Measurements from ENCODE around the gene KIR3DL1.
"Not testable (repeated sequence)": the region's sequence is repeated elsewhere in the genome, so short reads cannot be mapped to it uniquely, and the experiment has no call there.

The KIR3DL1 gene

DNA sequence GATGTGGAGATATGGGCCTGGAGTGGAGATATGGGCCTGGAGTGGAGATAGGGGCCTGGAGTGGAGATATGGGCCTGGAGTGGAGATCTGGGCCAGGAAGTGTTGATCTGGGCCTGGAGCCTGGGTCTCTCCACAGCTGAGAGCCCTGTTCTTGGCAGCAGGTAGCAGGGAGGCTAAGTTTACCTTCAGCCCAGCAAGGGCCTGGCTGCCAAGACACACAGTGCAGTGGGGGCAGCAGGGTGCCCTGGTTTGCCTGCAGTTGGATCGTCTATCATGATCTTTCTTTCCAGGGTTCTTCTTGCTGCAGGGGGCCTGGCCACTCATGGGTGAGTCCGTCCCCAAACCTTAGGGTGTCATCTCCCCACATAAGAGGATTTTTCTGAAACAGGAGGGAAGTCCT lies 34.7 kb downstream of the KIR3DL1 start:
- Histone ChIP-seq H3K4me1 (ENCODE audit: insufficient read depth, poor library complexity, severe bottlenecking) (no peaks in the 10 kb centered on the region), H3K27ac (ENCODE audit: poor library complexity, severe bottlenecking) (no peak overlapping the region), H3K27me3 (ENCODE audit: insufficient read depth, poor library complexity, severe bottlenecking) (no peaks in the 10 kb centered on the region), H3K36me3 (ENCODE audit: low read depth) (no peaks in the 10 kb centered on the region), H3K4me3 (ENCODE audit: severe bottlenecking) (no peak overlapping the region), H3K9me3 (ENCODE audit: severe bottlenecking) (no peaks in the 10 kb centered on the region)
- ATAC-seq (ENCODE audit: low read depth) (no peak), DNase-seq (ENCODE audit: low spot score) (no peak)
- TF ChIP-seq, protein P1, sequence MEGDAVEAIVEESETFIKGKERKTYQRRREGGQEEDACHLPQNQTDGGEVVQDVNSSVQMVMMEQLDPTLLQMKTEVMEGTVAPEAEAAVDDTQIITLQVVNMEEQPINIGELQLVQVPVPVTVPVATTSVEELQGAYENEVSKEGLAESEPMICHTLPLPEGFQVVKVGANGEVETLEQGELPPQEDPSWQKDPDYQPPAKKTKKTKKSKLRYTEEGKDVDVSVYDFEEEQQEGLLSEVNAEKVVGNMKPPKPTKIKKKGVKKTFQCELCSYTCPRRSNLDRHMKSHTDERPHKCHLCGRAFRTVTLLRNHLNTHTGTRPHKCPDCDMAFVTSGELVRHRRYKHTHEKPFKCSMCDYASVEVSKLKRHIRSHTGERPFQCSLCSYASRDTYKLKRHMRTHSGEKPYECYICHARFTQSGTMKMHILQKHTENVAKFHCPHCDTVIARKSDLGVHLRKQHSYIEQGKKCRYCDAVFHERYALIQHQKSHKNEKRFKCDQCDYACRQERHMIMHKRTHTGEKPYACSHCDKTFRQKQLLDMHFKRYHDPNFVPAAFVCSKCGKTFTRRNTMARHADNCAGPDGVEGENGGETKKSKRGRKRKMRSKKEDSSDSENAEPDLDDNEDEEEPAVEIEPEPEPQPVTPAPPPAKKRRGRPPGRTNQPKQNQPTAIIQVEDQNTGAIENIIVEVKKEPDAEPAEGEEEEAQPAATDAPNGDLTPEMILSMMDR (IDR thresholded peaks at IDR 0.05; ENCODE audit: poor library complexity, severe bottlenecking) = no peak

DNA sequence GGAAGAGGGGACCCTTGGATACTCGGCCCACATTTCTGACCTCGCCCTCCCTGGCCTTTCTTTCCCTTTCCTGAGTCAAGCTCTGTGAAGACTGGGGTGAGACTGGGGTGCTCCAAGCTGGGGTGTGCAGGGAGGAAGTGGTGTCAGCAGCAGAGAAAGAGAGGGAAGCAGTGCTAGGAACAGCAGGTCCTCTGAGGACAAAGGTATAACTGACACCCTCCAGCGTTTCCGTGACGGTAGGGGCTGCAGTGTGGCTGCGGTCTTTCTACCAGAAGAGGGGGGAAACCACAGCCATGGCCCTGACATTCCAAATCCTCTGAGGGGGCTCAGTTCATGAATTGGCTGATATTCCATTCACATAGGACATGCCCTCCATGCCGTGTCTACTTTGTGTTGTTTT lies 35.1 kb downstream of the KIR3DL1 start:
- Histone ChIP-seq H3K27ac (ENCODE audit: poor library complexity, severe bottlenecking) (no peak overlapping the region), H3K9me3 (ENCODE audit: severe bottlenecking) (no peaks in the 10 kb centered on the region), H3K4me3 (ENCODE audit: severe bottlenecking) (no peak overlapping the region), H3K36me3 (ENCODE audit: low read depth) (no peaks in the 10 kb centered on the region), H3K4me1 (ENCODE audit: insufficient read depth, poor library complexity, severe bottlenecking) (no peaks in the 10 kb centered on the region), H3K27me3 (ENCODE audit: insufficient read depth, poor library complexity, severe bottlenecking) (no peaks in the 10 kb centered on the region)
- no peak for DNase-seq (ENCODE audit: low spot score)
- TF ChIP-seq, protein P1 (IDR thresholded peaks at IDR 0.05; ENCODE audit: poor library complexity, severe bottlenecking) = no peak
- no peak for ATAC-seq (ENCODE audit: low read depth)

DNA sequence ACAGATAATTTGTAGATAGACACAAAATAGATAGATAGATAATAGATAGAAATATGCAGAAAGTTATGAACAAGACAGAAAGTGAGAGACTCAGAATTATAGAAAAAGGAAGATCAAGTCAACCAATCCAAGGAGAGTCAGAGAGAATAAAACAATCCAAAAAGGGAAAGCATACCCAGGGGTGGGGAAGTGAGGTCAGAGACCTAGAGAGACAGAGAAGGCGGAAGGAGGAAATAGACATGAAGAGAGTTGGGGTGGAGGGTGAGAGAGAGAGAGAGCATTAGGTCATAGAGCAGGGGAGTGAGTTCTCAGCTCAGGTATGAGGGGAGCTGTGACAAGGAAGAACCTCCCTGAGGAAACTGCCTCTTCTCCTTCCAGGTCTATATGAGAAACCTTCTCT lies 39.0 kb downstream of the KIR3DL1 start:
- H3K27ac ChIP-seq (ENCODE audit: poor library complexity, severe bottlenecking); H3K27me3 ChIP-seq (ENCODE audit: insufficient read depth, poor library complexity, severe bottlenecking); H3K9me3 ChIP-seq (ENCODE audit: severe bottlenecking); H3K4me3 ChIP-seq (ENCODE audit: severe bottlenecking); DNase-seq (ENCODE audit: low spot score); ATAC-seq (ENCODE audit: low read depth); H3K36me3 ChIP-seq (ENCODE audit: low read depth); H3K4me1 ChIP-seq (ENCODE audit: insufficient read depth, poor library complexity, severe bottlenecking): not testable (repeated sequence)

DNA sequence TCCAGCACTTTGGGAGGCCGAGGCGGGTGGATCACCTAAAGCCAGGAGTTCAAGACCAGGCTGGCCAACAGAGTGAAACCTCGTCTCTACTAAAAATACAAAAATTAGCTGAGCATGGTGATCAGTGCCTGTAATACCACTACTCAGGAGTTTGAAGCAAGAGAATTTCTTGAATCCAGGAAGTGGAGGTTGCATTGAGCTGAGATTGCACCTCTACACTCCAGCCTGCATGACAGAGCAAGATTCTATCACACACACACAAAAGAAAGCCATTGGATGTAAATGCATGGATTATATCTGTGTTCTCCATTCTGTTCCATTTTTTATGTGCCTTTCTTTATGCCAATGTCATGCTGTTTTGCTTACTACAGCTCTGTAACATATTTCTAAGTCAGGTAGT lies 42.2 kb downstream of the KIR3DL1 start:
- H3K27ac ChIP-seq (ENCODE audit: poor library complexity, severe bottlenecking); ATAC-seq (ENCODE audit: low read depth); DNase-seq (ENCODE audit: low spot score); H3K27me3 ChIP-seq (ENCODE audit: insufficient read depth, poor library complexity, severe bottlenecking); H3K4me1 ChIP-seq (ENCODE audit: insufficient read depth, poor library complexity, severe bottlenecking); H3K4me3 ChIP-seq (ENCODE audit: severe bottlenecking); H3K9me3 ChIP-seq (ENCODE audit: severe bottlenecking); H3K36me3 ChIP-seq (ENCODE audit: low read depth): not testable (repeated sequence)

DNA sequence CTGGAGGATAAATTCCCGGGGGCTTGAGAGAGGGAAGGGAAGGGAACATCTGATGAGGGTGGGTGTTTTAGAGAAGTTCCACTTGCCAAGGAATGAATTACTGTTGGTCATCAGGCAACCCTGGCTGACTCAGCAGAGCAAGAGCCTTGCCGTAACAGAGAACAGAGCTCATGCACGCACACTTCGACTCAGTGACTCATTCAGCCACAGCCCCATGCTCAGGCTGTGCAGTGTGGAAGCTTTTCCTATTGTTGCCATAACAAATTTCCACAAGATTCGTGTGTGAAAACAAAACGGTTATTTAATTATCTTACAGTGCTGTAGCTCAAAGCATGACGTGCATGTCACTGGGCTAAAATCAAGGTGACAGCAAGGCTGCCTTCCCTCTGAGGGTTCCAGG lies 43.2 kb downstream of the KIR3DL1 start:
- H3K27ac ChIP-seq (ENCODE audit: poor library complexity, severe bottlenecking); H3K4me1 ChIP-seq (ENCODE audit: insufficient read depth, poor library complexity, severe bottlenecking); H3K9me3 ChIP-seq (ENCODE audit: severe bottlenecking); H3K36me3 ChIP-seq (ENCODE audit: low read depth); H3K27me3 ChIP-seq (ENCODE audit: insufficient read depth, poor library complexity, severe bottlenecking); DNase-seq (ENCODE audit: low spot score); H3K4me3 ChIP-seq (ENCODE audit: severe bottlenecking): not testable (repeated sequence)
- ATAC-seq (ENCODE audit: low read depth) = peak; percentile 68

DNA sequence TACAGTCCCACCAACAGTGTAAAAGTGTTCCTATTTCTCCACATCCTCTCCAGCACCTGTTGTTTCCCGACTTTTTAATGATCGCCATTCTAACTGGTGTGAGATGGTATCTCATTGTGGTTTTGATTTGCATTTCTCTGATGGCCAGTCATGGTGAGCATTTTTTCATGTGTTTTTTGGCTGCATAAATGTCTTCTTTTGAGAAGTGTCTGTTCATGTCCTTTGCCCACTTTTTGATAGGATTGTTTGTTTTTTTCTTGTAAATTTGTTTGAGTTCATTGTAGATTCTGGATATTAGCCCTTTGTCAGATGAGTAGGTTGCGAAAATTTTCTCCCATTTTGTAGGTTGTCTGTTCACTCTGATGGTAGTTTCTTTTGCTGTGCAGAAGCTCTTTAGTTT lies 47.2 kb downstream of the KIR3DL1 start:
- H3K4me3 ChIP-seq (ENCODE audit: severe bottlenecking); H3K4me1 ChIP-seq (ENCODE audit: insufficient read depth, poor library complexity, severe bottlenecking): not testable (repeated sequence)

DNA sequence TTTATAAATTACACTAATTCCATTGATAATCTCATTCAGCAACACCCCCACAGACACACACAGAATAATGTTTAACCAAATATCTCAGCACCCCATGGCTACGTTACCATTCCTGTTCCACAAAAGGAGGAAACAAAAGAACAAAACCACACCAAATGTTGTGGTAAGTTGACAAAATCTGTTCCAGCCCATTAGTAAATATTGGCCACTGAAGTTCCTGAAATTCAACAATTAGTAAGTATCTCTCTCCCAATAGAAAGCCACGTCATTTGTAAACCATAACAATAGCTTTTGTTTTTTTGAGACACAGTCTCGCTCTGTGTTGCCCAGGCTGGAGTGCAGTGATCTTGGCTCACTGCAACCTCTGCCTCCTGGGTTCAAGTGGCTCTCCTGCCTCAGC lies 55.4 kb downstream of the KIR3DL1 start:
- no peaks in the 10 kb centered on the region for H3K9me3 ChIP-seq (ENCODE audit: severe bottlenecking)
- no peaks in the 10 kb centered on the region for H3K36me3 ChIP-seq (ENCODE audit: low read depth)
- H3K4me1 ChIP-seq (ENCODE audit: insufficient read depth, poor library complexity, severe bottlenecking) = no peaks in the 10 kb centered on the region
- H3K27ac ChIP-seq (ENCODE audit: poor library complexity, severe bottlenecking) = no peak overlapping the region
- TF ChIP-seq, protein P1 (IDR thresholded peaks at IDR 0.05; ENCODE audit: poor library complexity, severe bottlenecking) = no peak
- ATAC-seq (ENCODE audit: low read depth) = no peak
- DNase-seq (ENCODE audit: low spot score) = no peak
- H3K4me3 ChIP-seq (ENCODE audit: severe bottlenecking) = no peak overlapping the region
- no peaks in the 10 kb centered on the region for H3K27me3 ChIP-seq (ENCODE audit: insufficient read depth, poor library complexity, severe bottlenecking)

More for the DNA sequence above, 47.2 kb downstream of the KIR3DL1 start:
- H3K9me3 ChIP-seq (ENCODE audit: severe bottlenecking); H3K27ac ChIP-seq (ENCODE audit: poor library complexity, severe bottlenecking); DNase-seq (ENCODE audit: low spot score); ATAC-seq (ENCODE audit: low read depth); H3K27me3 ChIP-seq (ENCODE audit: insufficient read depth, poor library complexity, severe bottlenecking); H3K36me3 ChIP-seq (ENCODE audit: low read depth): not testable (repeated sequence)
